K562 (cell line): ENCODE results near the gene SCAMP1.

ENCODE experiments used
- ASH1L ChIP-seq: fragments of 450-650 bp; IDR thresholded peaks from 2 replicates; pipeline ENCODE4 v1.6.1; 2018; ENCODE audit warnings: borderline replicate concordance, mild to moderate bottlenecking, low read depth; ENCODE audit not compliant: partially characterized antibody
- RCOR1 ChIP-seq, 2 experiments: IDR thresholded peaks; 2 replicates each; pipeline ENCODE4 v1.6.1; 2012; ENCODE audit warnings: low read depth in 2 of 2, low read length in 2 of 2, borderline replicate concordance in 1 of 2, improper control_type of control experiment in 1 of 2
- SAP30 ChIP-seq: fragments of 200-600 bp; sonication (generic); IDR thresholded peaks from 2 replicates; pipeline ENCODE4 v1.6.1; 2012; ENCODE audit warnings: borderline replicate concordance, low read depth, mild to moderate bottlenecking, moderate library complexity, low read length, control low read depth, inconsistent platforms; ENCODE audit not compliant: insufficient read depth, poor library complexity, severe bottlenecking

DNA sequence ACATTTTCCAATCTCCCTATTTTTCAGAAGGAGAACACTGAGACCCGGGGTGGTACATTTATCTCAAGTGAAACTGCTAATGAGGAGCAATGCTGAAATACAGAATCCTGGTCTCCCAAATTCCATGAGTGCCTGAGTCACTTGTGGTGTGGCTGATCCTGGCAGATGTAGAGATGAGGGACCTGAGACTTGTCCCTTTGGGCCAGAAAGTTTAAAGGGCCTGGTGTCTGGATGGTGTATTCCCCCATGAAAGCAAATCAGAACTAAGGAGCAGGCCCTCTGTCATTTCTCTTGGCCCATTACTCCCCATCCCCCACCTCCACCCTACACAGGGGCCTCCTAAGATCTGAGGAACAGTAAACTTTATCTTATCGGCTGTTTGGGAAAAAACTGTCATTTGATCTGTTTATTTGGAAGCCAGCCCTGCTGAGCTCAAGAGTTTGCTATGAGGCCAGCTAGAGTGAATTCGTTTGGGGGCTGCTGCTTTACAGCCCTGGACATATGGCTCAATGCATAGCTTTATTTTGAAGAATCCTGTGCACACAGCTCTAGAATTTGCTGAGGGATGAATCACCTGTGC is 147.9 kb downstream of the SCAMP1 start:
- peak in 1 of 2 experiments; percentile 34; a peak in 1 of 4 replicates for TF ChIP-seq RCOR1 (IDR thresholded peaks at IDR 0.05; ENCODE audit: borderline replicate concordance in 1 of 2, low read depth in 2 of 2, low read length in 2 of 2)
- no peak for TF ChIP-seq SAP30
- no peak for TF ChIP-seq ASH1L
